Keratinocyte (primary cell): ENCODE measurements around the gene RAB44. TPM values are rescaled to one million over a fixed set of nuclear protein-coding genes. Genes with fewer than 3 reads are reported as not detected.
"Not testable (repeated sequence)": the region's sequence is repeated elsewhere in the genome, so short reads cannot be mapped to it uniquely, and the experiment has no call there.

Experiments used
- DNase-seq: peaks from one replicate; pipeline ENCODE4 v3.0.0-alpha.2; 2011; ENCODE audit warnings: low read depth, missing footprints, low spot score
- FAIRE-seq: peaks from 2 replicates; lab custom pipeline; 2011; peaks lifted over from hg19 to GRCh38; lab: Jason Lieb, UNC
- H2AFZ ChIP-seq: 2 replicates; pipeline ENCODE4 v1.6.0; 2012; ENCODE audit warnings: low read length, control low read depth, inconsistent platforms; ENCODE audit not compliant: control insufficient read depth
- H3K27ac ChIP-seq: 2 replicates; pipeline ENCODE4 v1.5.1; 2011; ENCODE audit warnings: low read length; ENCODE audit not compliant: control insufficient read depth, insufficient read depth
- H3K27me3 ChIP-seq: 3 replicates; pipeline ENCODE4 v1.6.0; 2011; ENCODE audit warnings: low read length; ENCODE audit not compliant: control insufficient read depth, insufficient read depth; ENCODE audit errors: extremely low read depth
- H3K36me3 ChIP-seq, 2 experiments: 2 replicates in 1 of 2; 3 replicates in 1 of 2; pipeline ENCODE4 v1.5.1; 2011; ENCODE audit warnings: low read length in 2 of 2, mild to moderate bottlenecking in 1 of 2; ENCODE audit not compliant: control insufficient read depth in 2 of 2, insufficient read depth in 2 of 2; ENCODE audit errors: extremely low read depth in 1 of 2
- H3K4me1 ChIP-seq: 3 replicates; pipeline ENCODE4 v1.5.1; 2011; ENCODE audit warnings: low read length; ENCODE audit not compliant: control insufficient read depth, insufficient read depth; ENCODE audit errors: extremely low read depth
- H3K4me2 ChIP-seq: 3 replicates; pipeline ENCODE4 v1.6.0; 2011; ENCODE audit warnings: low read depth, low read length; ENCODE audit not compliant: control insufficient read depth, insufficient read depth; ENCODE audit errors: extremely low read depth
- H3K4me3 ChIP-seq, 3 experiments: fragments of 200-600 bp in 1 of 3; sonication (generic) in 1 of 3; 2 replicates in 2 of 3; 3 replicates in 1 of 3; pipeline ENCODE4 v1.5.1; 2011 to 2016; ENCODE audit warnings: low read length in 3 of 3, mild to moderate bottlenecking in 3 of 3, control low read depth in 2 of 3, inconsistent platforms in 1 of 3, low read depth in 1 of 3, mixed read lengths in 1 of 3, mixed run types in 1 of 3, moderate library complexity in 1 of 3; ENCODE audit not compliant: control insufficient read depth in 2 of 3, insufficient read depth in 2 of 3; ENCODE audit errors: extremely low read depth in 1 of 3
- H3K79me2 ChIP-seq: 2 replicates; pipeline ENCODE4 v1.6.0; 2012; ENCODE audit warnings: low read length; ENCODE audit not compliant: control insufficient read depth, insufficient read depth
- H3K9ac ChIP-seq: 3 replicates; pipeline ENCODE4 v1.6.0; 2011; ENCODE audit warnings: low read length; ENCODE audit not compliant: control insufficient read depth, insufficient read depth; ENCODE audit errors: extremely low read depth
- H3K9me1 ChIP-seq: 3 replicates; pipeline ENCODE4 v1.6.0; 2011; ENCODE audit warnings: low read length; ENCODE audit not compliant: control insufficient read depth, insufficient read depth; ENCODE audit errors: extremely low read depth
- H3K9me3 ChIP-seq: 2 replicates; pipeline ENCODE4 v1.5.1; 2012; ENCODE audit warnings: low read depth, low read length; ENCODE audit not compliant: control insufficient read depth
- H4K20me1 ChIP-seq: 3 replicates; pipeline ENCODE4 v1.6.0; 2011; ENCODE audit warnings: low read length; ENCODE audit not compliant: control insufficient read depth, insufficient read depth; ENCODE audit errors: extremely low read depth
- CTCF ChIP-seq, 3 experiments: IDR thresholded peaks in 1 of 3; conservative IDR thresholded peaks in 1 of 3; optimal IDR thresholded peaks in 1 of 3; 2 replicates in 2 of 3; 3 replicates in 1 of 3; pipeline versions ENCODE3 to v1.5.1; 2011; ENCODE audit warnings: low read length in 3 of 3, mild to moderate bottlenecking in 3 of 3, moderate library complexity in 2 of 3, control low read depth in 1 of 3, inconsistent platforms in 1 of 3; ENCODE audit not compliant: insufficient read depth in 2 of 3; ENCODE audit errors: extremely low read depth in 1 of 3
- EZH2 ChIP-seq: IDR thresholded peaks from one replicate; pipeline ENCODE4 v1.6.1; 2012; ENCODE audit warnings: inconsistent platforms, mild to moderate bottlenecking, low read length, moderate library complexity
- dilution Hi-C: fragments of 300-500 bp; cut with MboI; formaldehyde crosslinking; loops from one replicate; pipeline ENCODE4 v1.7.0; 2020; ENCODE audit warnings: low sequenced_read_pairs; ENCODE audit not compliant: extremely low pct_ligation_motif_present
- polyA plus RNA-seq, 5 experiments: library from polyadenylated mRNA; depleted of rRNA in 3 of 5; stranded (reverse) in 3 of 5; stranded (forward) in 1 of 5; unstranded in 1 of 5; fragments of >200 nt; gene quantifications; 1 replicate in 1 of 5; 2 replicates in 3 of 5; 3 replicates in 1 of 5; pipeline versions ENCODE4 v1.2.1 to v1.2.3, GENCODE V29; 2011 to 2012; ENCODE audit warnings: missing spikeins in 2 of 5, low read depth in 1 of 5, low replicate concordance in 1 of 5

Gene RAB44
- polyA plus RNA-seq, 1 donor (not counting 4 experiments of a cell fraction or from before 2014, with no cell fraction given), result 0.03 TPM

GRCh38 chr6:36703081-36703606, 5.5 kb downstream of the RAB44 start:
- Histone ChIP-seq H3K9me3 (no peaks in the 10 kb centered on the region), H3K27me3 (no peaks in the 10 kb centered on the region), H3K4me1 (peaks cover 11% of the 10 kb centered on the region), H3K9ac (no peak overlapping the region), H3K9me1 (no peaks in the 10 kb centered on the region), H3K4me2 (no peak overlapping the region), H3K79me2 (no peaks in the 10 kb centered on the region), H3K4me3 (no peak overlapping the region), H4K20me1 (no peaks in the 10 kb centered on the region), H3K36me3 (no peaks in the 10 kb centered on the region), H3K27ac (no peak overlapping the region), H2AFZ (no peak overlapping the region)
- TF ChIP-seq CTCF (optimal IDR thresholded peaks at IDR 0.05 in 1 of 3, IDR thresholded peaks at IDR 0.05 in 1 of 3, conservative IDR thresholded peaks at IDR 0.05 in 1 of 3; ENCODE audit: extremely low read depth in 1 of 3, insufficient read depth in 2 of 3, low read length in 3 of 3), result no peak
- TF ChIP-seq EZH2, result no peak
- DNase-seq (no peak), FAIRE-seq (no peak)
- dilution Hi-C loops, result no loop called here

- no peaks in the 10 kb centered on the region for H3K27me3 ChIP-seq
- TF ChIP-seq EZH2, result no peak
- no peak for TF ChIP-seq CTCF (optimal IDR thresholded peaks at IDR 0.05 in 1 of 3, IDR thresholded peaks at IDR 0.05 in 1 of 3, conservative IDR thresholded peaks at IDR 0.05 in 1 of 3; ENCODE audit: extremely low read depth in 1 of 3, insufficient read depth in 2 of 3, low read length in 3 of 3)
- peaks cover 11% of the 10 kb centered on the region for H3K4me1 ChIP-seq
- H3K27ac ChIP-seq, result no peak overlapping the region
- FAIRE-seq (no peak), DNase-seq (no peak)
- no peak overlapping the region for H3K4me2 ChIP-seq
- no peak overlapping the region for H3K4me3 ChIP-seq
- no peaks in the 10 kb centered on the region for H3K36me3 ChIP-seq
- no peaks in the 10 kb centered on the region for H3K9me1 ChIP-seq
- H4K20me1 ChIP-seq, result no peaks in the 10 kb centered on the region
- dilution Hi-C loops, result no loop called here
- H2AFZ ChIP-seq, result no peak overlapping the region
- H3K9ac ChIP-seq, result no peak overlapping the region
- no peaks in the 10 kb centered on the region for H3K79me2 ChIP-seq
- no peaks in the 10 kb centered on the region for H3K9me3 ChIP-seq
These were observed 6.4 kb downstream of the RAB44 start for GRCh38 chr6:36703982-36704381.

- H3K27me3 ChIP-seq, H3K79me2 ChIP-seq, H3K9ac ChIP-seq, dilution Hi-C loops, H3K4me2 ChIP-seq, H3K9me1 ChIP-seq, H3K9me3 ChIP-seq, H3K36me3 ChIP-seq, H3K4me3 ChIP-seq, H4K20me1 ChIP-seq, DNase-seq, H3K27ac ChIP-seq, H2AFZ ChIP-seq, FAIRE-seq: not testable (repeated sequence)
- H3K4me1 ChIP-seq, result peaks cover 11% of the 10 kb centered on the region
These were observed 7.4 kb downstream of the RAB44 start for GRCh38 chr6:36704961-36705577.
